WTC11 (cell line): ENCODE measurements around the gene TEX54. TPM values are rescaled to one million over a fixed set of nuclear protein-coding genes. Genes with fewer than 3 reads are reported as not detected.
A peak's percentile ranks its signal among the peaks of the same experiment; 100 is the strongest.

ENCODE experiments used
- ATAC-seq: fragments of 200-7000 bp; cut with Tn5 transposase; 2 replicates; pipeline ENCODE4 v1.10.0; 2021; ENCODE audit warnings: mild to moderate bottlenecking, moderate library complexity
- CTCF ChIA-PET: fragments of 300-600 bp; sonication (Branson Sonifier 250); formaldehyde crosslinking; loops from one replicate; lab custom pipeline; 2021; ENCODE audit warnings: antibody characterized with exemption; lab: Charles Lee
- POLR2A ChIA-PET: fragments of 350-600 bp; sonication (Branson Sonifier 250); formaldehyde crosslinking; loops from one replicate; lab custom pipeline; 2021; ENCODE audit warnings: antibody characterized with exemption; lab: Charles Lee
- DNase-seq: peaks from one replicate; pipeline ENCODE4 v3.0.0; 2021; ENCODE audit warnings: low spot score
- H3K27ac Mint-ChIP-seq: 2 replicates; pipeline ENCODE4 v1.8.0; 2021; ENCODE audit warnings: mixed read lengths
- H3K27me3 Mint-ChIP-seq: 2 replicates; pipeline ENCODE4 v1.8.0; 2021; ENCODE audit warnings: low read depth, mild to moderate bottlenecking, moderate library complexity, mixed read lengths
- H3K36me3 Mint-ChIP-seq: 2 replicates; pipeline ENCODE4 v1.8.0; 2021; ENCODE audit warnings: mixed read lengths
- H3K4me1 Mint-ChIP-seq: 2 replicates; pipeline ENCODE4 v1.8.0; 2022; ENCODE audit warnings: mixed read lengths
- H3K4me3 Mint-ChIP-seq: 2 replicates; pipeline ENCODE4 v1.8.0; 2021; ENCODE audit warnings: mild to moderate bottlenecking, moderate library complexity, mixed read lengths
- H3K9me3 Mint-ChIP-seq: 2 replicates; pipeline ENCODE4 v1.8.0; 2021; ENCODE audit warnings: mixed read lengths
- AR ChIP-seq: fragments of 250-450 bp; sonication (Bioruptor Pico); IDR thresholded peaks from 2 replicates; pipeline ENCODE4 v1.9.0; 2021; ENCODE audit warnings: mild to moderate bottlenecking
- CREM ChIP-seq: sonication (generic); formaldehyde crosslinking; IDR thresholded peaks from 2 replicates; pipeline ENCODE4 v1.8.1; 2022; ENCODE audit warnings: mild to moderate bottlenecking, missing genetic modification reagents, moderate library complexity
- E2F1 ChIP-seq: sonication (generic); formaldehyde crosslinking; IDR thresholded peaks from 2 replicates; pipeline ENCODE4 v1.8.0; 2022; ENCODE audit warnings: mild to moderate bottlenecking, missing genetic modification reagents
- ELF4 ChIP-seq: sonication (generic); formaldehyde crosslinking; IDR thresholded peaks from 2 replicates; pipeline ENCODE4 v1.8.1; 2022; ENCODE audit warnings: low read depth, mild to moderate bottlenecking, moderate library complexity, missing genetic modification reagents
- ETV6 ChIP-seq: sonication (generic); formaldehyde crosslinking; IDR thresholded peaks from 2 replicates; pipeline ENCODE4 v1.8.1; 2022; ENCODE audit warnings: mild to moderate bottlenecking, missing genetic modification reagents
- FOXK1 ChIP-seq: sonication (generic); formaldehyde crosslinking; IDR thresholded peaks from 2 replicates; pipeline ENCODE4 v1.8.0; 2022; ENCODE audit warnings: mild to moderate bottlenecking, moderate library complexity, missing genetic modification reagents
- FOXP1 ChIP-seq: sonication (generic); formaldehyde crosslinking; IDR thresholded peaks from 2 replicates; pipeline ENCODE4 v1.8.0; 2022; ENCODE audit warnings: missing genetic modification reagents, mild to moderate bottlenecking, moderate library complexity, borderline replicate concordance
- HMGA2 ChIP-seq: fragments of 250-450 bp; sonication (Bioruptor Pico); IDR thresholded peaks from 2 replicates; pipeline ENCODE4 v1.4.0; 2021; ENCODE audit warnings: mild to moderate bottlenecking, moderate library complexity
- IRF2 ChIP-seq: sonication (generic); formaldehyde crosslinking; IDR thresholded peaks from 2 replicates; pipeline ENCODE4 v1.8.0; 2022; ENCODE audit warnings: low read depth, missing genetic modification reagents, borderline replicate concordance
- MYBL2 ChIP-seq: sonication (generic); formaldehyde crosslinking; IDR thresholded peaks from 2 replicates; pipeline ENCODE4 v1.8.1; 2023; ENCODE audit warnings: mild to moderate bottlenecking, moderate library complexity, missing genetic modification reagents
- NFATC4 ChIP-seq: fragments of 250-450 bp; sonication (Bioruptor Pico); IDR thresholded peaks from 2 replicates; pipeline ENCODE4 v1.9.0; 2021; ENCODE audit warnings: mild to moderate bottlenecking
- NFE2L1 ChIP-seq: sonication (generic); formaldehyde crosslinking; IDR thresholded peaks from 2 replicates; pipeline ENCODE4 v1.8.1; 2023; ENCODE audit warnings: missing genetic modification reagents
- OVOL2 ChIP-seq: fragments of 250-450 bp; sonication (Bioruptor Pico); IDR thresholded peaks from 2 replicates; pipeline ENCODE4 v1.9.0; 2021; ENCODE audit warnings: mild to moderate bottlenecking, borderline replicate concordance
- PREB ChIP-seq: sonication (generic); formaldehyde crosslinking; IDR thresholded peaks from 2 replicates; pipeline ENCODE4 v1.8.1; 2022; ENCODE audit warnings: mild to moderate bottlenecking, missing genetic modification reagents, moderate library complexity, borderline replicate concordance
- RELA ChIP-seq: sonication (generic); formaldehyde crosslinking; IDR thresholded peaks from 2 replicates; pipeline ENCODE4 v1.8.1; 2022; ENCODE audit warnings: missing genetic modification reagents, mild to moderate bottlenecking, borderline replicate concordance
- RORB ChIP-seq: fragments of 250-450 bp; sonication (Bioruptor Pico); IDR thresholded peaks from 2 replicates; pipeline ENCODE4 v1.9.0; 2021; ENCODE audit warnings: mild to moderate bottlenecking
- SP1 ChIP-seq: sonication (generic); formaldehyde crosslinking; conservative IDR thresholded peaks from 2 replicates; pipeline ENCODE4 v1.8.1; 2022; ENCODE audit warnings: missing genetic modification reagents
- USF1 ChIP-seq: sonication (generic); formaldehyde crosslinking; IDR thresholded peaks from 2 replicates; pipeline ENCODE4 v1.8.0; 2022; ENCODE audit warnings: mild to moderate bottlenecking, missing genetic modification reagents
- USF2 ChIP-seq: sonication (generic); formaldehyde crosslinking; IDR thresholded peaks from 2 replicates; pipeline ENCODE4 v1.8.1; 2023; ENCODE audit warnings: mild to moderate bottlenecking, missing genetic modification reagents, moderate library complexity
- ZNF219 ChIP-seq: sonication (generic); formaldehyde crosslinking; IDR thresholded peaks from 2 replicates; pipeline ENCODE4 v1.8.0; 2023; ENCODE audit warnings: missing genetic modification reagents, mild to moderate bottlenecking, borderline replicate concordance
- ZNF416 ChIP-seq: fragments of 250-450 bp; sonication (Bioruptor Pico); IDR thresholded peaks from 2 replicates; pipeline ENCODE4 v1.9.0; 2021; ENCODE audit warnings: mild to moderate bottlenecking, inconsistent platforms
- ZNF423 ChIP-seq: fragments of 250-450 bp; sonication (Bioruptor Pico); IDR thresholded peaks from 2 replicates; pipeline ENCODE4 v2.1.2; 2022; ENCODE audit warnings: mild to moderate bottlenecking, moderate library complexity
- ZSCAN18 ChIP-seq: fragments of 250-450 bp; sonication (Bioruptor Pico); IDR thresholded peaks from 2 replicates; pipeline ENCODE4 v2.1.2; 2022; ENCODE audit warnings: mild to moderate bottlenecking, moderate library complexity
- total RNA-seq: library from RNA; stranded (reverse); gene quantifications from 3 replicates; pipeline ENCODE4 v1.2.3, GENCODE V29; 2021

Gene TEX54
- total RNA-seq, 1 experiment from 2014 or later: not detected

GRCh38 chr11:62856333-62856895 is 23.8 kb upstream of the TEX54 start (continued):
- no peak for TF ChIP-seq PREB (CRISPR knock-in tag)
- no peak for TF ChIP-seq CREM
- TF ChIP-seq USF1 (CRISPR knock-in tag): peak; percentile 1; the same call in 1 of the 2 replicates
- TF ChIP-seq ELF4: no peak
- TF ChIP-seq IRF2 (CRISPR knock-in tag): no peak
- TF ChIP-seq ZNF423: no peak

- no peaks in the 10 kb centered on the region for H3K9me3 Mint-ChIP-seq
- H3K27ac Mint-ChIP-seq: peak overlapping the region; percentile 99
- peak overlapping the region; percentile 99 for H3K4me3 Mint-ChIP-seq
- ATAC-seq: peak; percentile 73
- H3K4me1 Mint-ChIP-seq: peaks cover 60% of the 10 kb centered on the region
- H3K36me3 Mint-ChIP-seq: peaks cover 57% of the 10 kb centered on the region
- CTCF ChIA-PET: interaction anchor here (0.7 to 1.6 kb wide), 5 partner anchors 14 to 69 kb away, joined by 3 to 11 read pairs (median 4); partner anchors contain the start of genes STX5, TEX54 and TMEM179B
- POLR2A ChIA-PET: interaction anchor here (0.9 to 3.9 kb wide), 18 partner anchors 9 to 191 kb away, joined by 3 to 69 read pairs (median 5); partner anchors contain the start of genes C11orf98, CSKMT, LBHD1 and NXF1
- 0 out of 2 replicates have a peak, but pooled peaks cover 4% of the 10 kb centered on the region for H3K27me3 Mint-ChIP-seq
- peak; percentile 98 for DNase-seq
- TF ChIP-seq FOXP1 (CRISPR knock-in tag) (peak; percentile 93), NFE2L1 (CRISPR knock-in tag) (peak; percentile 88), MYBL2 (CRISPR knock-in tag) (peak; percentile 31; the same call in 1 of the 2 replicates), RELA (CRISPR knock-in tag) (peak; percentile 72; the same call in 1 of the 2 replicates), ZNF416 (CRISPR knock-in tag) (no peak; the same call in 1 of the 2 replicates), IRF2 (CRISPR knock-in tag) (no peak; the same call in 1 of the 2 replicates), ZNF219 (CRISPR knock-in tag) (0 out of 2 replicates have a peak, but pooled peaks have one; percentile 51), USF2 (CRISPR knock-in tag) (peak; percentile 44; the same call in 1 of the 2 replicates), OVOL2 (CRISPR knock-in tag) (no peak), ZSCAN18 (CRISPR knock-in tag) (peak; percentile 39; the same call in 1 of the 2 replicates), HMGA2 (CRISPR knock-in tag) (peak; percentile 4; the same call in 1 of the 2 replicates), AR (CRISPR knock-in tag) (peak; percentile 93; the same call in 1 of the 2 replicates), SP1 (CRISPR knock-in tag) (peak; percentile 93), ELF4 (no peak), E2F1 (CRISPR knock-in tag) (peak; percentile 46; the same call in 1 of the 2 replicates), NFATC4 (CRISPR knock-in tag) (peak; percentile 89), FOXK1 (CRISPR knock-in tag) (peak; percentile 67; the same call in 1 of the 2 replicates), ETV6 (peak; percentile 97), CREM (peak; percentile 60), PREB (CRISPR knock-in tag) (peak; percentile 76; the same call in 1 of the 2 replicates), RORB (CRISPR knock-in tag) (0 out of 2 replicates have a peak, but pooled peaks have one; percentile 6)
Observed at GRCh38 chr11:62855571-62856332, 23.1 kb upstream of the TEX54 start.
